Measurements from ENCODE around the gene CDV3. TPM values are rescaled to one million over a fixed set of nuclear protein-coding genes. Genes with fewer than 3 reads are reported as not detected.

Gene CDV3
- total RNA-seq, 1 experiment from 2014 or later: 81.4 TPM

DNA sequence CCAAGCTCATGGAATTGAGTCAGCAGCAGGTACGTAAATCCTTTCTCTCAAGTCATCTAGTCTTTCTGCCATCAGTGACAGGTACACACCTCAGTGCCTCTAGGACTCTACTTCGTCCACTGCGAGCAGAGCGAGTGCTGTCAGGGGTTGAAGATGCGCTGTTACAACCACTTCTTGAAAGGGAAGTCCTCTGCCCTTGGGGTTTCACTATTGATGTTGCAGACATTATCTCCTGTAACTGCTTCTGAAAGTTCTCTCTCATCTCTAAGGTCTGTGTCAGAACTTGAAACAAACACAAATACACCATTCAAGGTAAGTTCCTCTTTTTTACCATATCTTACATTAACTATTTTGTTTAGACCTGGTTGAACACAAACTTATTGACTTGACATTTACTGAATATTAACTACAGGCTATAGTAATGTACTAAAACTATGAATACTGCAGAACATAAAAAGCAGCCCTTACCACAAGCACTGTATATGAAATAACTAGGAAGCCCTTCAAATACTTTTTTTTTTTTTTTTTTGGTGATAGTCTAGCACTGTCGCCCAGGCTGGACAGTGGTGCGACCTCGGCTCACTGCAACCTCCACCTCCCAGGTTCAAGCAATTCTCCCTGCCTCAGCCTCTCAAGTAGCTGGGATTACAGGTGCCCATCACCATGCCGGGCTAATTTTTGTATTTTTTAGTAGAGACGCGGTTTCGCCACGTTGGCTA, 46.7 kb downstream of the CDV3 start:
- H3F3A ChIP-seq (ENCODE audit: low read length, unreplicated experiment): no peaks in the 10 kb centered on the region
- ChIA-PET POLR2A (ENCODE audit: unreplicated experiment) (no interaction called here), CTCF (no interaction called here)
- no peaks in the 10 kb centered on the region for H3K4me1 ChIP-seq (ENCODE audit: insufficient read depth, low read length)
- no peaks in the 10 kb centered on the region for H4K20me1 ChIP-seq (ENCODE audit: low read length)
- H3K4me2 ChIP-seq (ENCODE audit: low read length): no peak overlapping the region
- no TSS peak for BruUV-seq (replicated peaks)
- H3K79me2 ChIP-seq (ENCODE audit: low read length): no peaks in the 10 kb centered on the region
- no peak overlapping the region for H3K9ac ChIP-seq (ENCODE audit: low read length)
- no peak overlapping the region for H3K27ac ChIP-seq (ENCODE audit: low read length)
- H3K36me3 ChIP-seq (ENCODE audit: low read depth, low read length): peaks cover 29% of the 10 kb centered on the region
- DNase-seq (no peak), ATAC-seq (no peak)
- H3K27me3 ChIP-seq (ENCODE audit: low read length): no peaks in the 10 kb centered on the region
- TF ChIP-seq, protein P1, sequence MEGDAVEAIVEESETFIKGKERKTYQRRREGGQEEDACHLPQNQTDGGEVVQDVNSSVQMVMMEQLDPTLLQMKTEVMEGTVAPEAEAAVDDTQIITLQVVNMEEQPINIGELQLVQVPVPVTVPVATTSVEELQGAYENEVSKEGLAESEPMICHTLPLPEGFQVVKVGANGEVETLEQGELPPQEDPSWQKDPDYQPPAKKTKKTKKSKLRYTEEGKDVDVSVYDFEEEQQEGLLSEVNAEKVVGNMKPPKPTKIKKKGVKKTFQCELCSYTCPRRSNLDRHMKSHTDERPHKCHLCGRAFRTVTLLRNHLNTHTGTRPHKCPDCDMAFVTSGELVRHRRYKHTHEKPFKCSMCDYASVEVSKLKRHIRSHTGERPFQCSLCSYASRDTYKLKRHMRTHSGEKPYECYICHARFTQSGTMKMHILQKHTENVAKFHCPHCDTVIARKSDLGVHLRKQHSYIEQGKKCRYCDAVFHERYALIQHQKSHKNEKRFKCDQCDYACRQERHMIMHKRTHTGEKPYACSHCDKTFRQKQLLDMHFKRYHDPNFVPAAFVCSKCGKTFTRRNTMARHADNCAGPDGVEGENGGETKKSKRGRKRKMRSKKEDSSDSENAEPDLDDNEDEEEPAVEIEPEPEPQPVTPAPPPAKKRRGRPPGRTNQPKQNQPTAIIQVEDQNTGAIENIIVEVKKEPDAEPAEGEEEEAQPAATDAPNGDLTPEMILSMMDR (conservative IDR thresholded peaks at IDR 0.05; ENCODE audit: low read depth, low read length): no peak
- TF ChIP-seq EZH2 (IDR thresholded peaks at IDR 0.05; ENCODE audit: low read length, unreplicated experiment): no peak
- no peak for TF ChIP-seq EZH2phosphoT487 (IDR thresholded peaks at IDR 0.05; ENCODE audit: borderline replicate concordance, low read length)
- intact Hi-C loops (cut with micrococcal nuclease): no loop called here
- H3K9me2 ChIP-seq (replicated peaks; ENCODE audit: low read length): no peaks in the 10 kb centered on the region
- no peaks in the 10 kb centered on the region for H3K9me3 ChIP-seq (ENCODE audit: low read length)
- H2AFZ ChIP-seq (ENCODE audit: low read length): no peak overlapping the region
- no peak overlapping the region for H3K4me3 ChIP-seq (ENCODE audit: low read length)

DNA sequence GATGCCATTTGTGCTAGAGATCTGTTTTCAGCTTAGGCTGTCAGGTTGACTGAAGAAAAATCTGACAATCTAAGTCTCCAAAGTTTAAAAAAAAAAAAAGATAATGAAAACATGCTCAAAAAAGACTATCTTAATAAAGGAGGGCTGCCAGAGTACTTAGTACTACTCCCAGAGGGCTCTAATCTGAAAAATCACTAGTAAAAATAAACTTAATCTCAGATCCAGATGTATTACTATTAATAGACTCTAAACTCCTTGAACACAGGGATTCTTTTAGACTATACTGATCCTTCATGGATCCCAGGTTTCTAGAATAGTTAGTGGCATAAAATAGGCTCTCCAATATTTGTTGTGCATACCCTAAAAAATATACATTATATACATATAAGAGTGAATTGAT, 54.3 kb downstream of the CDV3 start:
- CTCF ChIA-PET: no interaction called here
- Histone ChIP-seq H3K79me2 (ENCODE audit: low read length) (no peaks in the 10 kb centered on the region), H3K4me2 (ENCODE audit: low read length) (no peak overlapping the region), H3K9ac (ENCODE audit: low read length) (no peak overlapping the region), H3K27ac (ENCODE audit: low read length) (no peak overlapping the region), H3K36me3 (ENCODE audit: low read depth, low read length) (peaks cover 22% of the 10 kb centered on the region; the same call in 1 of the 2 replicates), H2AFZ (ENCODE audit: low read length) (no peak overlapping the region), H3K9me3 (ENCODE audit: low read length) (no peaks in the 10 kb centered on the region), H3K4me1 (ENCODE audit: insufficient read depth, low read length) (no peaks in the 10 kb centered on the region), H4K20me1 (ENCODE audit: low read length) (no peaks in the 10 kb centered on the region), H3K9me2 (replicated peaks; ENCODE audit: low read length) (no peaks in the 10 kb centered on the region), H3K4me3 (ENCODE audit: low read length) (no peak overlapping the region), H3F3A (ENCODE audit: low read length, unreplicated experiment) (no peaks in the 10 kb centered on the region), H3K27me3 (ENCODE audit: low read length) (no peaks in the 10 kb centered on the region)
- no peak for TF ChIP-seq EZH2phosphoT487 (IDR thresholded peaks at IDR 0.05; ENCODE audit: borderline replicate concordance, low read length)
- no peak for TF ChIP-seq EZH2 (IDR thresholded peaks at IDR 0.05; ENCODE audit: low read length, unreplicated experiment)
- TF ChIP-seq, protein P1 (conservative IDR thresholded peaks at IDR 0.05; ENCODE audit: low read depth, low read length): no peak
- no peak for ATAC-seq
- POLR2A ChIA-PET (ENCODE audit: unreplicated experiment): no interaction called here
- intact Hi-C loops (cut with micrococcal nuclease): no loop called here
- DNase-seq: no peak
- no TSS peak for BruUV-seq (replicated peaks)

DNA sequence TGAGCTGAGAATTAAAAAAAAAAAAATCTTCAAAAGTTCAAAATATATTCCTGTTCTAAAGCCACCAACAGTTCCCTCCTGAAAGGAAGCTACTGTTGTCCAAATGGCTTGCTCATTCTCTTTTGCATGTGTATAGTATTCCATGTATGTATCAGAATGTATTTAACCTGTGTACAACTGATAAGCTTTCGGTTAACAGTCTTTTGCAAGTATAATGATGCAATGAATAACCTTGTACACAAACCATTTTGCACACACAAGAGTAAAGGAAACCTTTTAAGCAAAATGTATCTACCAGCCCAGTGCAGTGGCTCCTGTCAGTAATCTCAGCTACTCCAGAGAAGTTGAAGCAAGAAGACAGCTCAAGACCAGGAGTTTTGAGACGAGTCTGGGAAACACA, 55.7 kb downstream of the CDV3 start:
- no peak overlapping the region for H2AFZ ChIP-seq (ENCODE audit: low read length)
- DNase-seq (no peak), ATAC-seq (no peak)
- no peak overlapping the region for H3K9ac ChIP-seq (ENCODE audit: low read length)
- no peaks in the 10 kb centered on the region for H3K9me2 ChIP-seq (replicated peaks; ENCODE audit: low read length)
- CTCF ChIA-PET: no interaction called here
- TF ChIP-seq EZH2 (IDR thresholded peaks at IDR 0.05; ENCODE audit: low read length, unreplicated experiment) (no peak), EZH2phosphoT487 (IDR thresholded peaks at IDR 0.05; ENCODE audit: borderline replicate concordance, low read length) (no peak)
- TF ChIP-seq, protein P1 (conservative IDR thresholded peaks at IDR 0.05; ENCODE audit: low read depth, low read length): no peak
- POLR2A ChIA-PET (ENCODE audit: unreplicated experiment): no interaction called here
- no peak overlapping the region for H3K4me2 ChIP-seq (ENCODE audit: low read length)
- H3K9me3 ChIP-seq (ENCODE audit: low read length): no peaks in the 10 kb centered on the region
- no peaks in the 10 kb centered on the region for H3K27me3 ChIP-seq (ENCODE audit: low read length)
- H3K4me1 ChIP-seq (ENCODE audit: insufficient read depth, low read length): no peaks in the 10 kb centered on the region
- H3K79me2 ChIP-seq (ENCODE audit: low read length): no peaks in the 10 kb centered on the region
- no TSS peak for BruUV-seq (replicated peaks)
- intact Hi-C loops (cut with micrococcal nuclease): no loop called here
- H3K27ac ChIP-seq (ENCODE audit: low read length): no peak overlapping the region
- peaks cover 25% of the 10 kb centered on the region for H3K36me3 ChIP-seq (ENCODE audit: low read depth, low read length)
- no peaks in the 10 kb centered on the region for H4K20me1 ChIP-seq (ENCODE audit: low read length)
- no peaks in the 10 kb centered on the region for H3F3A ChIP-seq (ENCODE audit: low read length, unreplicated experiment)
- no peak overlapping the region for H3K4me3 ChIP-seq (ENCODE audit: low read length)

Data from PC-3 (cell line).